Stimulated activated CD4-positive, alpha-beta T cell treated with anti-CD3 and anti-CD28 coated beads, TNF-alpha, amount 100 ng/mL, for 48 hours (primary cell): ENCODE data around the gene ZNF576.
"Not testable (repeated sequence)": the region's sequence is repeated elsewhere in the genome, so short reads cannot be mapped to it uniquely, and the experiment has no call there.

Source experiments
- DNase-seq, 3 donors: peaks; one replicate each; pipeline ENCODE4 v3.0.0-alpha.2; 2020; ENCODE audit warnings: low read depth in 3 of 3

Gene ZNF576

GRCh38 chr19:43625918-43626579, 29.7 kb downstream of the ZNF576 start:
- DNase-seq, result peak in 1 of 3 donors; percentile 34

GRCh38 chr19:43626838-43627237, 30.4 kb downstream of the ZNF576 start:
- DNase-seq, result no peak

GRCh38 chr19:43628646-43629326, 32.4 kb downstream of the ZNF576 start:
- no peak for DNase-seq

- DNase-seq, result no peak
These were observed 35.1 kb downstream of the ZNF576 start for GRCh38 chr19:43631491-43631890.

GRCh38 chr19:43633520-43633919, 37.1 kb downstream of the ZNF576 start:
- DNase-seq, result no peak

- no peak for DNase-seq
These were observed 37.7 kb downstream of the ZNF576 start for GRCh38 chr19:43634068-43634467.

GRCh38 chr19:43634506-43634871, 38.1 kb downstream of the ZNF576 start:
- no peak for DNase-seq

GRCh38 chr19:43634872-43635560, 38.6 kb downstream of the ZNF576 start:
- DNase-seq, result no peak

- not testable (repeated sequence) for DNase-seq
These were observed 39.2 kb downstream of the ZNF576 start for GRCh38 chr19:43635561-43635940.

- DNase-seq, result no peak
These were observed 39.8 kb downstream of the ZNF576 start for GRCh38 chr19:43636121-43636683.

- DNase-seq, result no peak
These were observed 42.0 kb downstream of the ZNF576 start for GRCh38 chr19:43638214-43638994.

GRCh38 chr19:43638995-43639518, 42.7 kb downstream of the ZNF576 start:
- DNase-seq, result no peak

GRCh38 chr19:43639519-43640423, 43.4 kb downstream of the ZNF576 start, which contains the start of gene CADM4:
TSS of gene CADM4 (minus strand) at chr19:43639850. CDS start at chr19:43639790, 60 bp downstream.
- DNase-seq, result peak in 1 of 3 donors; percentile 31

- DNase-seq, result no peak
These were observed 44.0 kb downstream of the ZNF576 start for GRCh38 chr19:43640424-43640757.

- DNase-seq, result no peak
These were observed 44.9 kb downstream of the ZNF576 start for GRCh38 chr19:43641333-43641732.

- DNase-seq, result no peak
These were observed 46.1 kb downstream of the ZNF576 start for GRCh38 chr19:43642531-43642930.

- no peak for DNase-seq
These were observed 46.9 kb downstream of the ZNF576 start for GRCh38 chr19:43643326-43643725.

- DNase-seq, result no peak
These were observed 47.8 kb downstream of the ZNF576 start for GRCh38 chr19:43644181-43644580.

GRCh38 chr19:43648633-43649032, 52.2 kb downstream of the ZNF576 start:
- no peak for DNase-seq

GRCh38 chr19:43649514-43649913, 53.1 kb downstream of the ZNF576 start:
- DNase-seq, result no peak

GRCh38 chr19:43650276-43650675, 53.9 kb downstream of the ZNF576 start:
- not testable (repeated sequence) for DNase-seq
